HepG2 (cell line): ENCODE data around the gene CTCF. TPM values are rescaled to one million over a fixed set of nuclear protein-coding genes. Genes with fewer than 3 reads are reported as not detected.
A peak's percentile ranks its signal among the peaks of the same experiment; 100 is the strongest.

ENCODE experiments used
- HCFC1 ChIP-seq: fragments of 150-350 bp; IDR thresholded peaks from 2 replicates; pipeline ENCODE4 v1.6.1; 2014; ENCODE audit warnings: low read depth, low read length
- HNRNPUL1 ChIP-seq: fragments of 200-400 bp; formaldehyde crosslinking; IDR thresholded peaks from 2 replicates; pipeline ENCODE4 v1.6.1; 2017; ENCODE audit warnings: low read depth, mild to moderate bottlenecking, low read length, moderate library complexity
- IRF2 ChIP-seq: IDR thresholded peaks from 2 replicates; pipeline ENCODE4 v1.6.1; 2018; ENCODE audit warnings: missing genetic modification reagents, missing compliant biosample characterization
- MAF1 ChIP-seq: sonication (generic); formaldehyde crosslinking; IDR thresholded peaks from 2 replicates; pipeline ENCODE4 v1.5.0; 2020; ENCODE audit warnings: missing genetic modification reagents, borderline replicate concordance
- MTF1 ChIP-seq: sonication (generic); formaldehyde crosslinking; IDR thresholded peaks from 2 replicates; pipeline ENCODE4 v1.5.0; 2020; ENCODE audit warnings: missing genetic modification reagents
- TCF7L2 ChIP-seq: IDR thresholded peaks from 2 replicates; pipeline ENCODE4 v1.6.1; 2011; ENCODE audit warnings: mild to moderate bottlenecking, low read depth, low read length, moderate library complexity
- TEAD2 ChIP-seq: sonication (generic); formaldehyde crosslinking; IDR thresholded peaks from 2 replicates; pipeline ENCODE4 v1.9.0; 2021; ENCODE audit warnings: missing genetic modification reagents
- ZFP41 ChIP-seq: sonication (generic); formaldehyde crosslinking; IDR thresholded peaks from 2 replicates; pipeline ENCODE4 v1.4.0; 2020; ENCODE audit warnings: mild to moderate bottlenecking, missing genetic modification reagents, borderline replicate concordance
- ZNF562 ChIP-seq: sonication (generic); formaldehyde crosslinking; IDR thresholded peaks from 2 replicates; pipeline ENCODE4 v1.8.0; 2022; ENCODE audit warnings: missing genetic modification reagents, borderline replicate concordance
- ZNF7 ChIP-seq: IDR thresholded peaks from 2 replicates; pipeline ENCODE4 v1.6.1; 2016; ENCODE audit warnings: missing biosample characterization, missing genetic modification reagents
- ZSCAN20 ChIP-seq: sonication (generic); formaldehyde crosslinking; IDR thresholded peaks from 2 replicates; pipeline ENCODE4 v1.4.0; 2020; ENCODE audit warnings: missing genetic modification reagents, mild to moderate bottlenecking, borderline replicate concordance
- polyA plus RNA-seq, 8 experiments: library from polyadenylated mRNA; depleted of rRNA in 3 of 8; stranded (reverse) in 7 of 8; unstranded in 1 of 8; fragments of >200 nt; fragmentation: Illumina TruSeq in 4 of 8; extraction: Trizol in 4 of 8; gene quantifications; 2 replicates each; pipeline versions ENCODE4 v1.2.1 to v1.2.3, GENCODE V29; 2011 to 2016; ENCODE audit warnings: low read depth in 4 of 8, missing spikeins in 1 of 8, mixed read lengths in 1 of 8; ENCODE audit not compliant: insufficient read depth in 1 of 8
- total RNA-seq, 5 experiments: library from RNA; depleted of rRNA; stranded (reverse); fragments of >200 nt; fragmentation: Illumina TruSeq; extraction: Trizol; gene quantifications; 2 replicates each; pipeline ENCODE4 v1.2.3, GENCODE V29; 2016; ENCODE audit warnings: low read depth in 1 of 5
- TF ChIP-seq, protein P1 (sequence below): sonication (generic); formaldehyde crosslinking; IDR thresholded peaks from 2 replicates; pipeline ENCODE4 v1.9.0; 2022; ENCODE audit warnings: missing genetic modification reagents, mild to moderate bottlenecking, borderline replicate concordance
- TF ChIP-seq, protein P2 (sequence below): IDR thresholded peaks from 2 replicates; pipeline ENCODE4 v1.6.1; 2016; ENCODE audit warnings: missing compliant biosample characterization, missing genetic modification reagents, borderline replicate concordance
- TF ChIP-seq, protein P3 (sequence below): sonication (generic); formaldehyde crosslinking; IDR thresholded peaks from 2 replicates; pipeline ENCODE4; 2020; ENCODE audit warnings: missing genetic modification reagents, mild to moderate bottlenecking, borderline replicate concordance
- TF ChIP-seq, protein P4 (sequence below): sonication (generic); formaldehyde crosslinking; IDR thresholded peaks from 2 replicates; pipeline ENCODE4 v1.8.1; 2023; ENCODE audit warnings: missing genetic modification reagents, inconsistent platforms, borderline replicate concordance
- TF ChIP-seq, protein P5 (sequence below): sonication (generic); formaldehyde crosslinking; IDR thresholded peaks from 2 replicates; pipeline ENCODE4 v1.5.0; 2020; ENCODE audit warnings: missing genetic modification reagents

CTCF gene
- total and polyA plus RNA-seq, 2 of the 13 experiments (the other 11 are each of a cell fraction or from before 2014, with no cell fraction given), result 19.5 to 37.5 TPM

DNA sequence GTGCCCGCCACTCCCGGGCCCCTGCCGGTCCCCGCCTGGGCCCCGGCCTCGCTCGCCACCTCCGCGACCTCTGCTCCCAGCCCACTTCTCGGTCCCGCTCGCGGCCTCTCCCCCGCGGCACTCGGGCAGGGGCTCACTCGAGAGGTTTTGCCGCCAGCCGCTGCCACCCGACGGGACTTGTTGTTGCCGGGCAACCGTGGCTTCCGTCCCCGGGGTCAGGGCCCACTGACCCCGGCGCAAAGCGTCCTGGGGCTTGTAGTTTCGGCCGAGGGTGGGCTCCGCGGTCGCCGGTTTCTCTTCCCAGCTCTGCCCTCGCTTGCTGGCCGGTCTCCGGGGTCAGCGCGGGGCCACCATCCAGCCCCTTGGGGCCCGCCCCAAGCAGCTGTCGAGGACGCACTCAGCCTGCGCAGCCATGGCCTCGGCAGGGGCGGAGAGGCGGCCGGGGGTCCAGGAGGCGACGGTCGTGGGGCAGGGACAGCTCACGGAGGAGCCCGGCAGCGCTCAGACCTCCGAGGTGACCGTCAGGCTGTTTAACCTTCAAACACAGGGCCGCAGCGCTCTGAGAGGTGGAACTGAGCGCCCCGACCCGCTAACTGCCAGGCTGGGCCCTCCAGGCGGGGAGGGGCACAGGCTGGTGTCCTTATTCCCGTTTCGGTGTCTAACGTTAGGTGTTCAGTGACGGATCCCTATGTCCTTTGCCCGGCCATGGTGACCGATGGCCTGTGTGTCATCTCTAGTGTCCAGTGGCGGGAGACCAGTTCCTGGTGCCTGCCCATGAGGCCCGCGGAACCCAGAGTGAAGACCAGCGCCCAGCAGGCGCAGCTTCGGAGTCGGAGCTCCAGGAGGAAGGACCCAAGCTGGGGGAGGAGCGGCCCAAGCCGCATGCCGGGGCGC lies 104.5 kb downstream of the CTCF start, which contains the start of the genes C16orf86 and ENKD1 (continued):
- TF ChIP-seq TEAD2 (CRISPR knock-in tag) (no peak), TCF7L2 (no peak), ZNF7 (no peak), ZNF562 (CRISPR knock-in tag) (no peak), ZSCAN20 (CRISPR knock-in tag) (no peak), MAF1 (CRISPR knock-in tag) (no peak), MTF1 (peak; percentile 39; the same call in 1 of the 2 replicates), HNRNPUL1 (no peak), HCFC1 (peak; percentile 96), ZFP41 (CRISPR knock-in tag) (no peak), IRF2 (peak; percentile 43; the same call in 1 of the 2 replicates)
- TF ChIP-seq, protein P1, sequence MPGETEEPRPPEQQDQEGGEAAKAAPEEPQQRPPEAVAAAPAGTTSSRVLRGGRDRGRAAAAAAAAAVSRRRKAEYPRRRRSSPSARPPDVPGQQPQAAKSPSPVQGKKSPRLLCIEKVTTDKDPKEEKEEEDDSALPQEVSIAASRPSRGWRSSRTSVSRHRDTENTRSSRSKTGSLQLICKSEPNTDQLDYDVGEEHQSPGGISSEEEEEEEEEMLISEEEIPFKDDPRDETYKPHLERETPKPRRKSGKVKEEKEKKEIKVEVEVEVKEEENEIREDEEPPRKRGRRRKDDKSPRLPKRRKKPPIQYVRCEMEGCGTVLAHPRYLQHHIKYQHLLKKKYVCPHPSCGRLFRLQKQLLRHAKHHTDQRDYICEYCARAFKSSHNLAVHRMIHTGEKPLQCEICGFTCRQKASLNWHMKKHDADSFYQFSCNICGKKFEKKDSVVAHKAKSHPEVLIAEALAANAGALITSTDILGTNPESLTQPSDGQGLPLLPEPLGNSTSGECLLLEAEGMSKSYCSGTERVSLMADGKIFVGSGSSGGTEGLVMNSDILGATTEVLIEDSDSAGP, result peak; percentile 67; the same call in 1 of the 2 replicates
- TF ChIP-seq, protein P2, sequence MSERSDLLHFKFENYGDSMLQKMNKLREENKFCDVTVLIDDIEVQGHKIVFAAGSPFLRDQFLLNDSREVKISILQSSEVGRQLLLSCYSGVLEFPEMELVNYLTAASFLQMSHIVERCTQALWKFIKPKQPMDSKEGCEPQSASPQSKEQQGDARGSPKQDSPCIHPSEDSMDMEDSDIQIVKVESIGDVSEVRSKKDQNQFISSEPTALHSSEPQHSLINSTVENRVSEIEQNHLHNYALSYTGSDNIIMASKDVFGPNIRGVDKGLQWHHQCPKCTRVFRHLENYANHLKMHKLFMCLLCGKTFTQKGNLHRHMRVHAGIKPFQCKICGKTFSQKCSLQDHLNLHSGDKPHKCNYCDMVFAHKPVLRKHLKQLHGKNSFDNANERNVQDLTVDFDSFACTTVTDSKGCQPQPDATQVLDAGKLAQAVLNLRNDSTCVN (CRISPR knock-in tag), result no peak
- TF ChIP-seq, protein P3, sequence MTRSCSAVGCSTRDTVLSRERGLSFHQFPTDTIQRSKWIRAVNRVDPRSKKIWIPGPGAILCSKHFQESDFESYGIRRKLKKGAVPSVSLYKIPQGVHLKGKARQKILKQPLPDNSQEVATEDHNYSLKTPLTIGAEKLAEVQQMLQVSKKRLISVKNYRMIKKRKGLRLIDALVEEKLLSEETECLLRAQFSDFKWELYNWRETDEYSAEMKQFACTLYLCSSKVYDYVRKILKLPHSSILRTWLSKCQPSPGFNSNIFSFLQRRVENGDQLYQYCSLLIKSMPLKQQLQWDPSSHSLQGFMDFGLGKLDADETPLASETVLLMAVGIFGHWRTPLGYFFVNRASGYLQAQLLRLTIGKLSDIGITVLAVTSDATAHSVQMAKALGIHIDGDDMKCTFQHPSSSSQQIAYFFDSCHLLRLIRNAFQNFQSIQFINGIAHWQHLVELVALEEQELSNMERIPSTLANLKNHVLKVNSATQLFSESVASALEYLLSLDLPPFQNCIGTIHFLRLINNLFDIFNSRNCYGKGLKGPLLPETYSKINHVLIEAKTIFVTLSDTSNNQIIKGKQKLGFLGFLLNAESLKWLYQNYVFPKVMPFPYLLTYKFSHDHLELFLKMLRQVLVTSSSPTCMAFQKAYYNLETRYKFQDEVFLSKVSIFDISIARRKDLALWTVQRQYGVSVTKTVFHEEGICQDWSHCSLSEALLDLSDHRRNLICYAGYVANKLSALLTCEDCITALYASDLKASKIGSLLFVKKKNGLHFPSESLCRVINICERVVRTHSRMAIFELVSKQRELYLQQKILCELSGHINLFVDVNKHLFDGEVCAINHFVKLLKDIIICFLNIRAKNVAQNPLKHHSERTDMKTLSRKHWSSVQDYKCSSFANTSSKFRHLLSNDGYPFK (CRISPR knock-in tag), result no peak
- TF ChIP-seq, protein P4, sequence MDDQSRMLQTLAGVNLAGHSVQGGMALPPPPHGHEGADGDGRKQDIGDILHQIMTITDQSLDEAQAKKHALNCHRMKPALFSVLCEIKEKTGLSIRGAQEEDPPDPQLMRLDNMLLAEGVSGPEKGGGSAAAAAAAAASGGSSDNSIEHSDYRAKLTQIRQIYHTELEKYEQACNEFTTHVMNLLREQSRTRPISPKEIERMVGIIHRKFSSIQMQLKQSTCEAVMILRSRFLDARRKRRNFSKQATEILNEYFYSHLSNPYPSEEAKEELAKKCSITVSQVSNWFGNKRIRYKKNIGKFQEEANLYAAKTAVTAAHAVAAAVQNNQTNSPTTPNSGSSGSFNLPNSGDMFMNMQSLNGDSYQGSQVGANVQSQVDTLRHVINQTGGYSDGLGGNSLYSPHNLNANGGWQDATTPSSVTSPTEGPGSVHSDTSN (CRISPR knock-in tag), result no peak
- TF ChIP-seq, protein P5, sequence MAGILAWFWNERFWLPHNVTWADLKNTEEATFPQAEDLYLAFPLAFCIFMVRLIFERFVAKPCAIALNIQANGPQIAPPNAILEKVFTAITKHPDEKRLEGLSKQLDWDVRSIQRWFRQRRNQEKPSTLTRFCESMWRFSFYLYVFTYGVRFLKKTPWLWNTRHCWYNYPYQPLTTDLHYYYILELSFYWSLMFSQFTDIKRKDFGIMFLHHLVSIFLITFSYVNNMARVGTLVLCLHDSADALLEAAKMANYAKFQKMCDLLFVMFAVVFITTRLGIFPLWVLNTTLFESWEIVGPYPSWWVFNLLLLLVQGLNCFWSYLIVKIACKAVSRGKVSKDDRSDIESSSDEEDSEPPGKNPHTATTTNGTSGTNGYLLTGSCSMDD, result no peak
